GM23338 (cell line): ENCODE results near the gene POC1B.

Source experiments
- CREB1 ChIP-seq: fragments of 250-450 bp; sonication (Bioruptor Pico); IDR thresholded peaks from 2 replicates; pipeline ENCODE4 v1.5.0; 2020; ENCODE audit warnings: low read depth, mild to moderate bottlenecking, moderate library complexity
- EZH2 ChIP-seq: fragments of 200-600 bp; sonication (generic); IDR thresholded peaks from one replicate; pipeline ENCODE4 v1.8.0; 2017; ENCODE audit warnings: antibody characterized with exemption, mild to moderate bottlenecking, low read depth; ENCODE audit not compliant: unreplicated experiment
- EZH2phosphoT487 ChIP-seq: fragments of 200-600 bp; sonication (generic); IDR thresholded peaks from one replicate; pipeline ENCODE4 v1.8.1; 2018; ENCODE audit warnings: antibody characterized with exemption; ENCODE audit not compliant: unreplicated experiment
- JUNB ChIP-seq: IDR thresholded peaks from one replicate; pipeline ENCODE4 v1.6.1; 2016; ENCODE audit warnings: antibody characterized with exemption; ENCODE audit not compliant: unreplicated experiment
- NANOG ChIP-seq: IDR thresholded peaks from 2 replicates; pipeline ENCODE4 v1.6.1; 2016; ENCODE audit warnings: antibody characterized with exemption, borderline replicate concordance
- POLR2AphosphoS5 ChIP-seq: IDR thresholded peaks from 2 replicates; pipeline ENCODE4 v1.6.1; 2016; ENCODE audit warnings: antibody characterized with exemption, low read depth
- ZNF114 ChIP-seq: fragments of 250-450 bp; sonication (Bioruptor Pico); IDR thresholded peaks from 2 replicates; pipeline ENCODE4 v1.5.0; 2020; ENCODE audit warnings: mild to moderate bottlenecking, moderate library complexity
- ZNF331 ChIP-seq: fragments of 250-450 bp; sonication (Bioruptor Pico); IDR thresholded peaks from 2 replicates; pipeline ENCODE4 v1.5.0; 2020; ENCODE audit warnings: low read depth, mild to moderate bottlenecking, moderate library complexity
- TF ChIP-seq, protein P1 (sequence below), 2 experiments: fragments of 200-600 bp in 1 of 2; sonication (generic) in 1 of 2; conservative IDR thresholded peaks; 2 replicates each; pipeline versions ENCODE4 v1.5.1 to v1.6.1; 2016 to 2017; ENCODE audit warnings: antibody characterized with exemption in 2 of 2, low read depth in 2 of 2, mild to moderate bottlenecking in 2 of 2, moderate library complexity in 1 of 2
- TF ChIP-seq, protein P2 (sequence below): IDR thresholded peaks from one replicate; pipeline ENCODE4 v1.6.1; 2018; ENCODE audit warnings: antibody characterized with exemption; ENCODE audit not compliant: unreplicated experiment
- TF ChIP-seq, protein P3 (sequence below): IDR thresholded peaks from 2 replicates; pipeline ENCODE4 v1.6.1; 2016; ENCODE audit warnings: antibody characterized with exemption
- TF ChIP-seq, protein P4 (sequence below): fragments of 250-450 bp; sonication (Bioruptor Pico); IDR thresholded peaks from 2 replicates; pipeline ENCODE4 v1.5.0; 2020; ENCODE audit warnings: mild to moderate bottlenecking, moderate library complexity

DNA sequence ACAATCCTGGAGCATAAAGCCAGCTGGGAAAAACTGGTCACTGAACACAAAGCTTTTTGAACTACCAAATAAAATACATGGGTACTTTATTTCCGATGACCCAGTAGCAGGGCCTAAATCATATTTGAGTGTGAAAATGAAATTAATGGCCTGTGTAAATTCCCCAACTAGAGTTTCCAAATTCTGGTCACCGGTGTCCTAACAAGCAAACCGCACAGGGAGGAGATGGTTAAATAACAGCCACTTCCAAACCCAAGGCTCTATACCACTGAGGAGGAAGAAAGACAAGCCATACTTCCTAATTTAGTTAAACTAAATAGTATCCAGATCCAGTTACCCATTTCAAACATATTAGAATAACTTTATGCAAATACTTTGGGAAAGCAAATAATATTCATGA, 133.5 kb downstream of the POC1B start:
- no peak for TF ChIP-seq EZH2
- TF ChIP-seq, protein P1, sequence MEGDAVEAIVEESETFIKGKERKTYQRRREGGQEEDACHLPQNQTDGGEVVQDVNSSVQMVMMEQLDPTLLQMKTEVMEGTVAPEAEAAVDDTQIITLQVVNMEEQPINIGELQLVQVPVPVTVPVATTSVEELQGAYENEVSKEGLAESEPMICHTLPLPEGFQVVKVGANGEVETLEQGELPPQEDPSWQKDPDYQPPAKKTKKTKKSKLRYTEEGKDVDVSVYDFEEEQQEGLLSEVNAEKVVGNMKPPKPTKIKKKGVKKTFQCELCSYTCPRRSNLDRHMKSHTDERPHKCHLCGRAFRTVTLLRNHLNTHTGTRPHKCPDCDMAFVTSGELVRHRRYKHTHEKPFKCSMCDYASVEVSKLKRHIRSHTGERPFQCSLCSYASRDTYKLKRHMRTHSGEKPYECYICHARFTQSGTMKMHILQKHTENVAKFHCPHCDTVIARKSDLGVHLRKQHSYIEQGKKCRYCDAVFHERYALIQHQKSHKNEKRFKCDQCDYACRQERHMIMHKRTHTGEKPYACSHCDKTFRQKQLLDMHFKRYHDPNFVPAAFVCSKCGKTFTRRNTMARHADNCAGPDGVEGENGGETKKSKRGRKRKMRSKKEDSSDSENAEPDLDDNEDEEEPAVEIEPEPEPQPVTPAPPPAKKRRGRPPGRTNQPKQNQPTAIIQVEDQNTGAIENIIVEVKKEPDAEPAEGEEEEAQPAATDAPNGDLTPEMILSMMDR (conservative IDR thresholded peaks at IDR 0.05; ENCODE audit: low read depth in 2 of 2) = no peak
- TF ChIP-seq ZNF331 (CRISPR knock-in tag) = no peak
- TF ChIP-seq JUNB = no peak
- no peak for TF ChIP-seq EZH2phosphoT487
- no peak for TF ChIP-seq POLR2AphosphoS5
- TF ChIP-seq, protein P2, sequence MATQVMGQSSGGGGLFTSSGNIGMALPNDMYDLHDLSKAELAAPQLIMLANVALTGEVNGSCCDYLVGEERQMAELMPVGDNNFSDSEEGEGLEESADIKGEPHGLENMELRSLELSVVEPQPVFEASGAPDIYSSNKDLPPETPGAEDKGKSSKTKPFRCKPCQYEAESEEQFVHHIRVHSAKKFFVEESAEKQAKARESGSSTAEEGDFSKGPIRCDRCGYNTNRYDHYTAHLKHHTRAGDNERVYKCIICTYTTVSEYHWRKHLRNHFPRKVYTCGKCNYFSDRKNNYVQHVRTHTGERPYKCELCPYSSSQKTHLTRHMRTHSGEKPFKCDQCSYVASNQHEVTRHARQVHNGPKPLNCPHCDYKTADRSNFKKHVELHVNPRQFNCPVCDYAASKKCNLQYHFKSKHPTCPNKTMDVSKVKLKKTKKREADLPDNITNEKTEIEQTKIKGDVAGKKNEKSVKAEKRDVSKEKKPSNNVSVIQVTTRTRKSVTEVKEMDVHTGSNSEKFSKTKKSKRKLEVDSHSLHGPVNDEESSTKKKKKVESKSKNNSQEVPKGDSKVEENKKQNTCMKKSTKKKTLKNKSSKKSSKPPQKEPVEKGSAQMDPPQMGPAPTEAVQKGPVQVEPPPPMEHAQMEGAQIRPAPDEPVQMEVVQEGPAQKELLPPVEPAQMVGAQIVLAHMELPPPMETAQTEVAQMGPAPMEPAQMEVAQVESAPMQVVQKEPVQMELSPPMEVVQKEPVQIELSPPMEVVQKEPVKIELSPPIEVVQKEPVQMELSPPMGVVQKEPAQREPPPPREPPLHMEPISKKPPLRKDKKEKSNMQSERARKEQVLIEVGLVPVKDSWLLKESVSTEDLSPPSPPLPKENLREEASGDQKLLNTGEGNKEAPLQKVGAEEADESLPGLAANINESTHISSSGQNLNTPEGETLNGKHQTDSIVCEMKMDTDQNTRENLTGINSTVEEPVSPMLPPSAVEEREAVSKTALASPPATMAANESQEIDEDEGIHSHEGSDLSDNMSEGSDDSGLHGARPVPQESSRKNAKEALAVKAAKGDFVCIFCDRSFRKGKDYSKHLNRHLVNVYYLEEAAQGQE = no peak
- TF ChIP-seq ZNF114 (CRISPR knock-in tag) = no peak
- no peak for TF ChIP-seq NANOG
- TF ChIP-seq, protein P3, sequence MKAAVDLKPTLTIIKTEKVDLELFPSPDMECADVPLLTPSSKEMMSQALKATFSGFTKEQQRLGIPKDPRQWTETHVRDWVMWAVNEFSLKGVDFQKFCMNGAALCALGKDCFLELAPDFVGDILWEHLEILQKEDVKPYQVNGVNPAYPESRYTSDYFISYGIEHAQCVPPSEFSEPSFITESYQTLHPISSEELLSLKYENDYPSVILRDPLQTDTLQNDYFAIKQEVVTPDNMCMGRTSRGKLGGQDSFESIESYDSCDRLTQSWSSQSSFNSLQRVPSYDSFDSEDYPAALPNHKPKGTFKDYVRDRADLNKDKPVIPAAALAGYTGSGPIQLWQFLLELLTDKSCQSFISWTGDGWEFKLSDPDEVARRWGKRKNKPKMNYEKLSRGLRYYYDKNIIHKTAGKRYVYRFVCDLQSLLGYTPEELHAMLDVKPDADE = no peak
- no peak for TF ChIP-seq CREB1
- TF ChIP-seq, protein P4, sequence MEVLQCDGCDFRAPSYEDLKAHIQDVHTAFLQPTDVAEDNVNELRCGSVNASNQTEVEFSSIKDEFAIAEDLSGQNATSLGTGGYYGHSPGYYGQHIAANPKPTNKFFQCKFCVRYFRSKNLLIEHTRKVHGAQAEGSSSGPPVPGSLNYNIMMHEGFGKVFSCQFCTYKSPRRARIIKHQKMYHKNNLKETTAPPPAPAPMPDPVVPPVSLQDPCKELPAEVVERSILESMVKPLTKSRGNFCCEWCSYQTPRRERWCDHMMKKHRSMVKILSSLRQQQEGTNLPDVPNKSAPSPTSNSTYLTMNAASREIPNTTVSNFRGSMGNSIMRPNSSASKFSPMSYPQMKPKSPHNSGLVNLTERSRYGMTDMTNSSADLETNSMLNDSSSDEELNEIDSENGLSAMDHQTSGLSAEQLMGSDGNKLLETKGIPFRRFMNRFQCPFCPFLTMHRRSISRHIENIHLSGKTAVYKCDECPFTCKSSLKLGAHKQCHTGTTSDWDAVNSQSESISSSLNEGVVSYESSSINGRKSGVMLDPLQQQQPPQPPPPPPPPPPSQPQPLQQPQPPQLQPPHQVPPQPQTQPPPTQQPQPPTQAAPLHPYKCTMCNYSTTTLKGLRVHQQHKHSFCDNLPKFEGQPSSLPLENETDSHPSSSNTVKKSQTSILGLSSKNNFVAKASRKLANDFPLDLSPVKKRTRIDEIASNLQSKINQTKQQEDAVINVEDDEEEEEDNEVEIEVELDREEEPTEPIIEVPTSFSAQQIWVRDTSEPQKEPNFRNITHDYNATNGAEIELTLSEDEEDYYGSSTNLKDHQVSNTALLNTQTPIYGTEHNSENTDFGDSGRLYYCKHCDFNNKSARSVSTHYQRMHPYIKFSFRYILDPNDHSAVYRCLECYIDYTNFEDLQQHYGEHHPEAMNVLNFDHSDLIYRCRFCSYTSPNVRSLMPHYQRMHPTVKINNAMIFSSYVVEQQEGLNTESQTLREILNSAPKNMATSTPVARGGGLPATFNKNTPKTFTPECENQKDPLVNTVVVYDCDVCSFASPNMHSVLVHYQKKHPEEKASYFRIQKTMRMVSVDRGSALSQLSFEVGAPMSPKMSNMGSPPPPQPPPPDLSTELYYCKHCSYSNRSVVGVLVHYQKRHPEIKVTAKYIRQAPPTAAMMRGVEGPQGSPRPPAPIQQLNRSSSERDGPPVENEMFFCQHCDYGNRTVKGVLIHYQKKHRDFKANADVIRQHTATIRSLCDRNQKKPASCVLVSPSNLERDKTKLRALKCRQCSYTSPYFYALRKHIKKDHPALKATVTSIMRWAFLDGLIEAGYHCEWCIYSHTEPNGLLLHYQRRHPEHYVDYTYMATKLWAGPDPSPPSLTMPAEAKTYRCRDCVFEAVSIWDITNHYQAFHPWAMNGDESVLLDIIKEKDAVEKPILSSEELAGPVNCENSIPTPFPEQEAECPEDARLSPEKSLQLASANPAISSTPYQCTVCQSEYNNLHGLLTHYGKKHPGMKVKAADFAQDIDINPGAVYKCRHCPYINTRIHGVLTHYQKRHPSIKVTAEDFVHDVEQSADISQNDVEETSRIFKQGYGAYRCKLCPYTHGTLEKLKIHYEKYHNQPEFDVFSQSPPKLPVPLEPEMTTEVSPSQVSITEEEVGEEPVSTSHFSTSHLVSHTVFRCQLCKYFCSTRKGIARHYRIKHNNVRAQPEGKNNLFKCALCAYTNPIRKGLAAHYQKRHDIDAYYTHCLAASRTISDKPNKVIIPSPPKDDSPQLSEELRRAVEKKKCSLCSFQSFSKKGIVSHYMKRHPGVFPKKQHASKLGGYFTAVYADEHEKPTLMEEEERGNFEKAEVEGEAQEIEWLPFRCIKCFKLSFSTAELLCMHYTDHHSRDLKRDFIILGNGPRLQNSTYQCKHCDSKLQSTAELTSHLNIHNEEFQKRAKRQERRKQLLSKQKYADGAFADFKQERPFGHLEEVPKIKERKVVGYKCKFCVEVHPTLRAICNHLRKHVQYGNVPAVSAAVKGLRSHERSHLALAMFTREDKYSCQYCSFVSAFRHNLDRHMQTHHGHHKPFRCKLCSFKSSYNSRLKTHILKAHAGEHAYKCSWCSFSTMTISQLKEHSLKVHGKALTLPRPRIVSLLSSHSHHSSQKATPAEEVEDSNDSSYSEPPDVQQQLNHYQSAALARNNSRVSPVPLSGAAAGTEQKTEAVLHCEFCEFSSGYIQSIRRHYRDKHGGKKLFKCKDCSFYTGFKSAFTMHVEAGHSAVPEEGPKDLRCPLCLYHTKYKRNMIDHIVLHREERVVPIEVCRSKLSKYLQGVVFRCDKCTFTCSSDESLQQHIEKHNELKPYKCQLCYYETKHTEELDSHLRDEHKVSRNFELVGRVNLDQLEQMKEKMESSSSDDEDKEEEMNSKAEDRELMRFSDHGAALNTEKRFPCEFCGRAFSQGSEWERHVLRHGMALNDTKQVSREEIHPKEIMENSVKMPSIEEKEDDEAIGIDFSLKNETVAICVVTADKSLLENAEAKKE = no peak
